Lung (tissue), 12 donors: ENCODE results near the gene NFKBIE. TPM values are rescaled to one million over a fixed set of nuclear protein-coding genes. Genes with fewer than 3 reads are reported as not detected.

Source experiments
- ATAC-seq: fragments of 200-7000 bp; cut with Tn5 transposase; one replicate; pipeline ENCODE4 v1.9.1; 2020; ENCODE audit warnings: moderate number of reproducible peaks; ENCODE audit not compliant: insufficient read depth, low FRiP score
- DNase-seq, 3 donors: peaks; one replicate each; pipeline ENCODE4 v3.0.0-alpha.2; 2013 to 2017
- H3K27ac ChIP-seq, 2 donors: one replicate each; pipeline ENCODE4 v1.5.1; 2013; ENCODE audit warnings: mild to moderate bottlenecking in 2 of 2, moderate library complexity in 2 of 2, control low read depth in 1 of 2, inconsistent platforms in 1 of 2, low read depth in 1 of 2, low read length in 1 of 2
- H3K27me3 ChIP-seq, 3 donors: one replicate each; pipeline ENCODE4 v1.5.1; 2013; ENCODE audit warnings: low read length in 2 of 3; ENCODE audit not compliant: control insufficient read depth in 3 of 3, insufficient read depth in 3 of 3
- H3K36me3 ChIP-seq, 4 donors: one replicate each; pipeline ENCODE4 v1.5.1; 2013; ENCODE audit warnings: low read length in 4 of 4, mild to moderate bottlenecking in 1 of 4, moderate library complexity in 1 of 4; ENCODE audit not compliant: control insufficient read depth in 4 of 4, insufficient read depth in 4 of 4
- H3K4me1 ChIP-seq, 5 donors: one replicate each; pipeline ENCODE4 v1.5.1; 2013; ENCODE audit warnings: low read length in 5 of 5, mild to moderate bottlenecking in 2 of 5, moderate library complexity in 1 of 5; ENCODE audit not compliant: control insufficient read depth in 5 of 5, insufficient read depth in 5 of 5
- H3K4me3 ChIP-seq: one replicate; pipeline ENCODE4 v1.5.1; 2013; ENCODE audit warnings: mild to moderate bottlenecking, control low read depth, moderate library complexity
- H3K9ac ChIP-seq, 2 donors: one replicate each; pipeline ENCODE4 v1.5.1; 2013; ENCODE audit warnings: low read length in 2 of 2, control low read depth in 1 of 2; ENCODE audit not compliant: insufficient read depth in 1 of 2
- H3K9me3 ChIP-seq, 4 donors: one replicate each; pipeline ENCODE4 v1.5.1; 2013; ENCODE audit warnings: low read length in 3 of 4, mild to moderate bottlenecking in 1 of 4, moderate library complexity in 1 of 4; ENCODE audit not compliant: control insufficient read depth in 4 of 4, insufficient read depth in 3 of 4
- CTCF ChIP-seq: IDR thresholded peaks from 2 replicates; pipeline ENCODE4 v1.5.1; 2012; ENCODE audit warnings: mild to moderate bottlenecking; ENCODE audit errors: control extremely low read depth, extremely low read depth
- WGBS, 2 donors: extraction: QIAGEN DNeasy Blood & Tissue Kit; methylation state at CpG; one replicate each; pipeline ENCODE4 v1.1.7; 2013; 5-methylcytosine and 5-hydroxymethylcytosine counted together
- polyA plus RNA-seq, 2 donors: library from polyadenylated mRNA; stranded (reverse); fragments of 200-250 nt; gene quantifications; one replicate each; pipeline ENCODE4 v1.2.1, GENCODE V29; 2013
- total RNA-seq, 2 donors: library from RNA; depleted of rRNA in 1 of 2; stranded (reverse); fragments of >200 nt in 1 of 2; gene quantifications; one replicate each; pipeline ENCODE4 v1.2.1, GENCODE V29; 2014 to 2021
- donor health status: control.
- donor health status: control.
- donor health status: Bipolar disorder and iron deficiency.
- donor health status: healthy.
- donor health status: DM: yes; HTN: yes; CAD: no.

NFKBIE gene
- total and polyA plus RNA-seq, 4 donors: 13.1 to 40.6 (median 20.4) TPM

DNA sequence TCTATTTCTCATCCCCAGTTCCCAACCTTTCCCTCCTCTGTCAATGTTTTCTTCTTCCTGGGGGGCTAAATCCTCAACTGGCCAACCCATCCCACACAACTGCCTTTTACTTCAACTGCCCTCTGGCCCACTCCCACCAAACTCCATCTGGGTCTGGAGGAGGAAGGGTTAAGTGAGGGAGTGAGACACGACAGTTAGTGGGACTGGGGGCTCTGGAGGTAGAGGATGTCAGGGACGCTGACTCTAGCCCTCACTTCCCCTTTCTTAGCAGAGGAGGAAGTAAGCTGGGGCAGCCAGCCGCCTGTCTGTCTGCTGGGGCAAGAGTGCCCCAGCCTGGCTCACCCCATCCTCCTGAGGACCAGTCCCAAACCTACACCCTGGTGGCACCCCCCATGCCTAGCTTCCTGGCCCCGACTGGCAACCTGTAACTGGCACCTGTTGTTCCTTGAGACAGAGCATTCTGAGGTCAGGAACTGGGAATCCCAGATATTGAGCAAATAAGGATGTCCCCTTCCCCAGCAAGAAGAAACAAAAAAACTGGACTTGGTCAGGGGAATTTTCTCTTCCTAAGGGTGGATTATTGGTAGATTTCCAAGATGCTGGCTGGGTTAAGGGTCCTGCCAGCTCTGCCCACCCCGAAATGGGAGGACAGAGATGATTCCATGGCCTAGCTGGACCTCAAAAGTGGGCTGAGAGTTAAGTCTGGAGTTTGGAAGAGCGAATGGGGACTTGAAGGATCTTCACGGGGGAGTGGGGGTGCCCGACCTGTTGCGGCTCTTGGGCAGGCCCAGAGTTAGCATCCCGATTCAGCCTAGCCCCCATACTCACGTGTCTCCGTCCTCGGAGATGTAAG, 971 bp downstream of the NFKBIE start:
- no peak for TF ChIP-seq CTCF
- Histone ChIP-seq H3K4me3 (peak overlapping the region; percentile 87), H3K9ac (peak overlapping the region in 1 of 2 donors; percentile 72), H3K27me3 (peaks cover 0 to 10% (median 6%) of the 10 kb centered on the region in 3 donors), H3K27ac (peak overlapping the region in 1 of 2 donors; percentile 89), H3K36me3 (peaks cover 0 to 14% (median 9%) of the 10 kb centered on the region in 4 donors), H3K4me1 (peaks cover 6 to 26% (median 12%) of the 10 kb centered on the region in 5 donors), H3K9me3 (no peaks in the 10 kb centered on the region)
- DNase-seq (peak in 1 of 3 donors; percentile 80), ATAC-seq (peak; percentile 13)
- WGBS, 2 donors: 0 to 5% methylated on average over 13 of the region's 13 CpGs

DNA sequence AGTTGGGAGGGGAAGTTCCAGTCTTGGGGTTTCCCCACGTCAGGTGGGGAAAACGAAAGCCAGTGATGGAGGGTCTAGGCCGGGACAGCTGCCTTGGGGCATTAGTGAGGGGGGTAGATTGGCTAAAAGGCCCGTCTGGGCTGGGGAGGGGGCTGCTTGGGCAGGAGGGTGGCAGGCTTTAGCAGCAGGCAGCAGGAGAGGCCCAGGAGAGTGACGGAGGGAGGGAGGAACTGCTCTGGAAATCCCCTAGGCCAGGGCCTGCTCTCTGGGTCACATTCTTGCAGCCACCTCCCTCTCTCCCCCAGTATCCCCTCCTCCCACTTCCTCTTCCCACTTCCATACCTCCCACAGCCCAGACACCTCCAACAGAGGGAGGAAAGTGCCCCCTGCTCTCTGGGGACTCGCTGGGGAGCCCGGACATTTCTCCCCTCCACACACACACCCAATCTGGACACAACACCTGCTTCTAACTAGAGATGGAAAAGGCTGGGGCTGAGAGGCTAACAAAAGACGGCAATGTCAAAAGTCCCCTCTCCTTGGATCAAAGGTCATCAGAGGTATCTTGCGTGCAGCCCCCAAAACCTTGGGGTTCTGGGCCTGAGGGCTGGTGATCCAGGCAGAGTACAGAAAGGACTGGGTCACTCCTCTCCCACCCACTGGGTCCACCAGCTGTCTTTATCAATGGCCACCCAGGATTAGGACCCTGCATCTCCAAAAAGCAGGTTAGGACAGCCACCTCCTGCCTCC, 1.8 kb downstream of the NFKBIE start:
- ATAC-seq (no peak), DNase-seq (peak in 1 of 3 donors; percentile 28)
- Histone ChIP-seq H3K27me3 (peaks cover 0 to 1% (median 0%) of the 10 kb centered on the region in 3 donors), H3K9ac (no peak overlapping the region), H3K4me1 (peaks cover 6 to 26% (median 12%) of the 10 kb centered on the region in 5 donors), H3K36me3 (peaks cover 0 to 17% (median 9%) of the 10 kb centered on the region in 4 donors), H3K9me3 (no peaks in the 10 kb centered on the region), H3K27ac (peak overlapping the region in 1 of 2 donors; percentile 34), H3K4me3 (peak overlapping the region; percentile 13)
- no peak for TF ChIP-seq CTCF
- 21% methylated on average over 9 of the region's 9 CpGs for WGBS, 2 donors

DNA sequence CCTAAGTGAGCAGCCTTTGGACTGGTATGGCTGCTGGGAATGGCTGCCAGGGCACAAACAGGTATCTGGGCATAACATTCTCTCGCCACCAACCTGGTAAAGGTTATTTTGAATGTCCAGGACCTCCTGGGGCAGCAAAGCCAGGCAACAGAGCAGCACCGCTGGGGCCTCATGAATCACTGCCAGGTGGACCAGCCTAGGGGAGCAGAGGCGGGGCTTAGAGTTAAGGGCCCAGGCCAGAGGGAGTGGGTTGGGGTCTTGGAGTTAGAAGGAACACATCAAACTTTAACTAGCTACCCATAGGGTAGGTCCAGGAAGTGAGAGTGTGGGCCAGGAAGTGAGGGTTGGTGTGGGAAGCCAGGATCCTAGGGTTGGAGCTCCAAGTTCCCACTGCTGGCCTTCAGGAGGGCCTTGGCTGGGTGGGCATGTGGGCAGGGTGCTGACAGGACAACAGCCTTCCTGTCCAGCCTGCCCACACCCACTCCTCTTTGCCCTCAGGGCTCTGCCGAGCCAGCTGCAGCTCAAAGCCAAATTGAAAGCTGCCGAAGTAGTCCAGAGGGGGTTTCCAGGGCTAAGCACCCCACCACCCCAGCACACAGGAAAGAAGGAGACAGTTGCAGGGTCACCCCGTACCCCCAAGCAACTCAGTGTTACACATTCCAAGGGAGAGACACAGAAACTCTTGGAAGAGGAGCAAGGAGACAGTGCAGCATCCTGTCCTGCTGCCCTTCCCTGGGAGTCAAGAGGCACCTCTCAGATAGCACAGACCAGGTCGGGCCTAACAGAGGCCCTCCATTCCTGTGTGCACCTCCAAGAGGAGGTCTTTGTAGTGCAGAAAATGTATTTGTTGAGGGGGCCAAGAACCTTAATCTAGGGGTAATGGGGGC, 2.6 kb downstream of the NFKBIE start:
- no peak for ATAC-seq
- H3K9ac ChIP-seq: peak overlapping the region in 1 of 2 donors; percentile 26

More for the DNA sequence above, 2.6 kb downstream of the NFKBIE start:
- H3K27me3 ChIP-seq: no peaks in the 10 kb centered on the region
- H3K4me3 ChIP-seq: no peak overlapping the region
- no peak for TF ChIP-seq CTCF
- 48 to 52% methylated on average over 7 of the region's 7 CpGs for WGBS, 2 donors
- no peaks in the 10 kb centered on the region for H3K9me3 ChIP-seq
- H3K36me3 ChIP-seq: peaks cover 0 to 17% (median 9%) of the 10 kb centered on the region in 4 donors
- H3K4me1 ChIP-seq: peaks cover 6 to 31% (median 16%) of the 10 kb centered on the region in 5 donors
- no peak overlapping the region for H3K27ac ChIP-seq
- DNase-seq: no peak
